ENCODE data around the gene NEU1. TPM values are rescaled to one million over a fixed set of nuclear protein-coding genes. Genes with fewer than 3 reads are reported as not detected.
"Not testable (repeated sequence)": the region's sequence is repeated elsewhere in the genome, so short reads cannot be mapped to it uniquely, and the experiment has no call there.

The NEU1 gene
- total and polyA plus RNA-seq, 10 donors, result 14.0 to 60.7 (median 37.8) TPM

DNA sequence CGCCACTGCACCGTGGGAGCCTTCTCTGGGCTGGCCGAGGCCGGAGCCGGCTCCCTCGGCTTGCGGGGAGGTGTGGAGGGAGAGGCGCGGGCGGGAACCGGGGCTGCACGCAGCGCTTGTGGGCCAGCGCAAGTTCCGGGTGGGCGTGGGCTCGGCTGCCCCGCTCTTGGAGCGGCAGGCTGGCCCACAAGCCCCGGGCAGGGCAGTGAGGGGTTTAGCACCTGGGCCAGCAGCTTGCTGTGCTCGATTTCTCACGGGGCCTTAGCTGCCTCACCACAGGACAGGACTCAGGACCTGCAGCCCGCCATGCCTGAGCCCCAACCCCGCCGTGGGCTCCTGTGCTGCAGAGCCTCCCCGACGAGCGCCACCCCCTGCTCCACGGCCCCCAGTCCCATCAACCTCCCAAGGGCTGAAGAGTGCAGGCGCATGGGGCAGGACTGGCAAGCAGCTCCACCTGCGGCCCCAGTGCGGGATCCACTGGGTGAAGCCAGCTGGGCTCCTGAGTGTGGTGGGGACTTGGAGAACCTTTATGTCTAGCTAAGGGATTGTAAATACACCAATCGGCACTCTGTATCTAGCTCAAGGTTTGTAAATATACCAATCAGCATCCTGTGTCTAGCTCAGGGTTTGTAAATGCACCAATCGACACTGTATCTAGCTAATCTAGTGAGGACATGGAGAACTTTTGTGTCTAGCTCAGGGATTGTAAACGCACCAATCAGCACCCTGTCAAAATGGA, 10.5 kb downstream of the NEU1 start:
- H3K27me3 ChIP-seq (replicated peaks in 1 of 7); H3K4me1 ChIP-seq; intact Hi-C loops (cut with DNase I; ENCODE audit: low total_unique reads); H3K27ac ChIP-seq; H3K4me3 ChIP-seq; DNase-seq; H3K9me3 ChIP-seq: not testable (repeated sequence)
- WGBS, 5 donors, result 90 to 93% (median 91%) methylated on average over 25 to 35 of the region's 35 CpGs
- H3K36me3 ChIP-seq, result peaks cover 0 to 17% (median 2%) of the 10 kb centered on the region in 6 donors

DNA sequence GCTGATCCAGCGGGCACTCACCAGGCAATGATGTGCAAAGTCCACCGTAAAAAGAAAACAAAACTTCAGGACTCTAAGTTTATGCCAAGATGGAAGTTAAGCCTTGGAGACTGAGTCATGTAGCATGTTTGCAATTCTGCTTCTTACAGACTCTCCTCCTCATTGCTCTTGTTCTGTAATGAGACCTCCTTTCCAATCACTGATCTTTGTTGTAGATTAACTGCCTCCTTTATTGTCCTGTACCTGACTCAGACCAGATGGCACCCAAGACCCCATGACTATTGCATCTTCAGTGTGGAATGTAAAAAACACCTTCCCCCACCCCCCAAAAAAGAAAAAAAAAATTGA, 11.2 kb downstream of the NEU1 start:
- no peaks in the 10 kb centered on the region for H3K4me1 ChIP-seq
- no peak overlapping the region for H3K27ac ChIP-seq
- TF ChIP-seq POLR2AphosphoS5 (IDR thresholded peaks at IDR 0.05) (no peak), POLR2A (IDR thresholded peaks at IDR 0.05) (no peak)
- TF ChIP-seq, protein P1, sequence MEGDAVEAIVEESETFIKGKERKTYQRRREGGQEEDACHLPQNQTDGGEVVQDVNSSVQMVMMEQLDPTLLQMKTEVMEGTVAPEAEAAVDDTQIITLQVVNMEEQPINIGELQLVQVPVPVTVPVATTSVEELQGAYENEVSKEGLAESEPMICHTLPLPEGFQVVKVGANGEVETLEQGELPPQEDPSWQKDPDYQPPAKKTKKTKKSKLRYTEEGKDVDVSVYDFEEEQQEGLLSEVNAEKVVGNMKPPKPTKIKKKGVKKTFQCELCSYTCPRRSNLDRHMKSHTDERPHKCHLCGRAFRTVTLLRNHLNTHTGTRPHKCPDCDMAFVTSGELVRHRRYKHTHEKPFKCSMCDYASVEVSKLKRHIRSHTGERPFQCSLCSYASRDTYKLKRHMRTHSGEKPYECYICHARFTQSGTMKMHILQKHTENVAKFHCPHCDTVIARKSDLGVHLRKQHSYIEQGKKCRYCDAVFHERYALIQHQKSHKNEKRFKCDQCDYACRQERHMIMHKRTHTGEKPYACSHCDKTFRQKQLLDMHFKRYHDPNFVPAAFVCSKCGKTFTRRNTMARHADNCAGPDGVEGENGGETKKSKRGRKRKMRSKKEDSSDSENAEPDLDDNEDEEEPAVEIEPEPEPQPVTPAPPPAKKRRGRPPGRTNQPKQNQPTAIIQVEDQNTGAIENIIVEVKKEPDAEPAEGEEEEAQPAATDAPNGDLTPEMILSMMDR (IDR thresholded peaks at IDR 0.05 in 8 of 11, conservative IDR thresholded peaks at IDR 0.05 in 3 of 11), result no peak
- intact Hi-C loops (cut with DNase I; ENCODE audit: low total_unique reads), result no loop called here
- DNase-seq, result no peak
- 84 to 96% (median 92%) methylated on average over 2 of the region's 2 CpGs for WGBS, 5 donors
- no peak overlapping the region for H3K4me3 ChIP-seq
- peaks cover 0 to 10% (median 0%) of the 10 kb centered on the region in 6 donors for H3K36me3 ChIP-seq
- H3K9me3 ChIP-seq, result no peaks in the 10 kb centered on the region
- no peaks in the 10 kb centered on the region for H3K27me3 ChIP-seq (replicated peaks in 1 of 7)

DNA sequence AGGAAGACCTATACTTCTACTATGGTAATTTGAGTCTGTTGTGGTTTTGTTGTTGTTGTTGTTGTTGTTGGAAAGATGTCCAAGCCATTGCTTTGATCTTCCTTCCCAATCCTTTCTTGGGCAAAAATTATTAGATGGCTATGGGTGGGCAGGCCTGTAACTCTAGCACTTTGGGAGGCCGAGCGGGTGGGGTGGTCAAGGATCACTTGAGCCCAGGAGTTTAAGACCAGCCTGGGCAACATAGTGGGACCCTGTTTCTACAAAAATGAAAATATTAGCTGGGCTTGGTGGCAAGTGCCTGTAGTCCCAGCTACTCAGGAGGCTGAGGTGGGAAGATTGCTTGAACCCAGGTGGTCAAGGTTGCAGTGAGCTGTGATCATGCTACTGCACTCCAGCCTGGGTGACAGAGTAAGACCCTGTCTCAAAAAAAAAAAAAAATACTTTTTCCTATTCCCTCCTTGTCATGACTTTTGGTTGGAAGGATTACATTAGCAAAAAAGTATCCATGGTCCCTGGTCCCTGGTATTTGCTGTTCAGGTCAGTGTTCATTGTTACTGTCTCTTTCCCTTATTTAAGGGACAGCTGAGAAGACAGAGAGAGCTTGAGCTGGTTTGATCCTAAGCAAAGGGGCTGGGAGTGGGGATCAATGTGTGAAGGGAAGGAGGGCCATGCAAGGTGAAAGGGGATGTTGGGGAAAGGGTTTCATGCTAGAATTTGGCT, 11.7 kb downstream of the NEU1 start:
- Histone ChIP-seq H3K9me3 (no peaks in the 10 kb centered on the region), H3K27me3 (replicated peaks in 1 of 7) (no peaks in the 10 kb centered on the region), H3K27ac (no peak overlapping the region), H3K4me1 (no peaks in the 10 kb centered on the region), H3K4me3 (no peak overlapping the region), H3K36me3 (peaks cover 0 to 8% (median 0%) of the 10 kb centered on the region in 6 donors)
- intact Hi-C loops (cut with DNase I; ENCODE audit: low total_unique reads), result no loop called here
- 94 to 100% (median 96%) methylated on average over 2 of the region's 2 CpGs for WGBS, 5 donors
- DNase-seq, result no peak
- no peak for TF ChIP-seq POLR2AphosphoS5 (IDR thresholded peaks at IDR 0.05)
- TF ChIP-seq POLR2A (IDR thresholded peaks at IDR 0.05), result no peak
- TF ChIP-seq, protein P1 (IDR thresholded peaks at IDR 0.05 in 8 of 11, conservative IDR thresholded peaks at IDR 0.05 in 3 of 11), result no peak

DNA sequence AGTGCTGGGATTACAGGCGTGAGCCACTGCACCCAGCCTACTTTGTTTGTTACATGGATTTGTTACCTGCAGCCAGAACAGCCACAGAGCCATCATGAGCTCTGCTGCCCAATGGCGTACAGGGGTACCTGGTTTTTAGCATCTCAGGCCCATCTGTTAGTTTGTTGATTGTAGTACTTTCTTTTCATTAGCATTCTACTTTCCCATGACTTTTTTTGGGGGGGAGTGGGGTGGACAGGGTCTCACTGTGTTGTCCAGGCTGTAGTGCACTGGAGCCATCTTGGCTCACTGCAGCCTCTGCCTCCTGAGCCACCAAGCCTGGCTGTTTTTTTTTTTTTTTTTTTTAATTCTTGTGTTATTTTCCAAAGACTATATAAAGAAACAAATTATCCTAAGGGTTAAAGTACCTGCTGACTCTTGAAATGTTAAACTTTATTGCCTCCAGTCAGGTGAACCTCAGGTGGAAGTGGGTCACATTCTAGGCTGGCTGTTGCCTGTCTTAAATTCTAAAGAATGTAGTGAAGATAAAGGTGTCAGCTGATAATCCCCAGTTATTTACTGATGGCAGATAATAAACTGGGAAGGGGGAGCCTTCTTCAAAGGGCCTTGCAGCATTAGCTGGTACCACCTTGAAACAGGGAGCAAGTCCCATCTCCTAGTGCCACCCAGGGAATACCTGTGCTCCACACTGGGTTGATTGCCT, 15.2 kb downstream of the NEU1 start:
- WGBS, 5 donors, result 82 to 100% (median 94%) methylated on average over 2 of the region's 2 CpGs
- H3K27ac ChIP-seq, result no peak overlapping the region
- no peaks in the 10 kb centered on the region for H3K27me3 ChIP-seq (replicated peaks in 1 of 7)
- no peaks in the 10 kb centered on the region for H3K4me1 ChIP-seq
- no peaks in the 10 kb centered on the region for H3K9me3 ChIP-seq
- TF ChIP-seq POLR2A (IDR thresholded peaks at IDR 0.05), result no peak
- TF ChIP-seq, protein P1 (IDR thresholded peaks at IDR 0.05 in 8 of 11, conservative IDR thresholded peaks at IDR 0.05 in 3 of 11), result no peak
- no peak for TF ChIP-seq POLR2AphosphoS5 (IDR thresholded peaks at IDR 0.05)
- DNase-seq, result no peak
- H3K36me3 ChIP-seq, result peaks cover 0 to 37% (median 0%) of the 10 kb centered on the region in 6 donors
- intact Hi-C loops (cut with DNase I; ENCODE audit: low total_unique reads), result no loop called here
- no peak overlapping the region for H3K4me3 ChIP-seq

Measured in spleen (tissue), 11 donors.